ENCODE measurements around the gene GDPD4. TPM values are rescaled to one million over a fixed set of nuclear protein-coding genes. Genes with fewer than 3 reads are reported as not detected.
A peak's percentile ranks its signal among the peaks of the same experiment; 100 is the strongest.

GDPD4 gene
- total and polyA plus RNA-seq, 9 of the 15 experiments (the other 6 are each of a cell fraction or from before 2014, with no cell fraction given): 0.40 TPM; not detected in 8

DNA sequence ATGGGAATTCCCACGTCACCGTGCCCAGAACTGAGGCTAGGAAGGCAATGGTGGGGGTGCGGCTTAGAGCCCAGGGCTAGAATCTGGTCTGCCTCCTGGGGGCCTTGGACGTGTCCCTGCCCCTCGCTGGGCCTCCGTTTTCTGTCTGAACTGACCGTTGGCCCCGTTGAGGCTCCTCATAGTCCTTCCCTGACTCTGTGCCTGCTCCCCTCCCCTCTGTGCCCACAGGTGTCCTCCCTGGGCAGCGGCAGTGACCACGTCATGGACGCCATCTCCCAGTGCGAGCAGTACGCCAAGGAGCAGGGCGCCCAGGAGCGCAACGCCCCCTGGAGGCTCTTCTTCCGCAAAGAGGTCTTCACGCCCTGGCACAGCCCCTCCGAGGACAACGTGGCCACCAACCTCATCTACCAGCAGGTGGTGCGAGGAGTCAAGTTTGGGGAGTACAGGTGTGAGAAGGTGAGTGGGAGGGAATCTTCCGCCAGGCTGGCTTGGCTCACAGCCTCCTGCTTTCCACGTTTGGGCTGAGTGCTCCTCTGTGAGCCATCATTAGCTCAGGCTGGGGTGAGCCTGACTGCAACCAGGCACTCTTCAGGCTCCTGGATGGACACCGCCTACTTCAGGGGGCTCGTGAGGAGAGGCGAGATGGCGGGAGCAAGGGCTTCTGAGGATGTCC is 109.5 kb downstream of the GDPD4 start (continued):
- TF ChIP-seq ZBTB33 (CRISPR knock-in tag; IDR thresholded peaks at IDR 0.05) (peak; percentile 29; the same call in 1 of the 2 replicates), THRA (IDR thresholded peaks at IDR 0.05) (no peak), RBBP5 (IDR thresholded peaks at IDR 0.05; ENCODE audit: borderline replicate concordance, insufficient read depth, low read length, poor library complexity, severe bottlenecking) (no peak), CBX3 (IDR thresholded peaks at IDR 0.05; ENCODE audit: borderline replicate concordance in 1 of 2, low read length in 2 of 2) (no peak), ZNF347 (CRISPR knock-in tag; IDR thresholded peaks at IDR 0.05; ENCODE audit: low read depth) (no peak), ZNF77 (CRISPR knock-in tag; IDR thresholded peaks at IDR 0.05) (no peak), HNRNPK (IDR thresholded peaks at IDR 0.05; ENCODE audit: low read depth, low read length, poor library complexity, severe bottlenecking) (no peak), ARHGAP35 (IDR thresholded peaks at IDR 0.05; ENCODE audit: partially characterized antibody) (no peak), ZNF707 (CRISPR knock-in tag; conservative IDR thresholded peaks at IDR 0.05) (no peak), HMGN3 (IDR thresholded peaks at IDR 0.05; ENCODE audit: borderline replicate concordance, extremely low read depth, insufficient read length, low read depth, low read length) (no peak), HINFP (tag; conservative IDR thresholded peaks at IDR 0.05; ENCODE audit: low read depth) (no peak), NUFIP1 (IDR thresholded peaks at IDR 0.05; ENCODE audit: partially characterized antibody) (no peak), KDM4B (IDR thresholded peaks at IDR 0.05; ENCODE audit: borderline replicate concordance in 2 of 2, low read depth in 1 of 2) (no peak), TEAD2 (tag; IDR thresholded peaks at IDR 0.05) (no peak), IRF2 (CRISPR knock-in tag; IDR thresholded peaks at IDR 0.05) (no peak), HSF4 (CRISPR knock-in tag; IDR thresholded peaks at IDR 0.05; ENCODE audit: borderline replicate concordance) (no peak), EWSR1 (IDR thresholded peaks at IDR 0.05; ENCODE audit: borderline replicate concordance, low read depth, partially characterized antibody) (no peak), ZC3H8 (IDR thresholded peaks at IDR 0.05) (no peak), MTA2 (IDR thresholded peaks at IDR 0.05; ENCODE audit: low read depth) (no peak)
- TF ChIP-seq, protein P1, sequence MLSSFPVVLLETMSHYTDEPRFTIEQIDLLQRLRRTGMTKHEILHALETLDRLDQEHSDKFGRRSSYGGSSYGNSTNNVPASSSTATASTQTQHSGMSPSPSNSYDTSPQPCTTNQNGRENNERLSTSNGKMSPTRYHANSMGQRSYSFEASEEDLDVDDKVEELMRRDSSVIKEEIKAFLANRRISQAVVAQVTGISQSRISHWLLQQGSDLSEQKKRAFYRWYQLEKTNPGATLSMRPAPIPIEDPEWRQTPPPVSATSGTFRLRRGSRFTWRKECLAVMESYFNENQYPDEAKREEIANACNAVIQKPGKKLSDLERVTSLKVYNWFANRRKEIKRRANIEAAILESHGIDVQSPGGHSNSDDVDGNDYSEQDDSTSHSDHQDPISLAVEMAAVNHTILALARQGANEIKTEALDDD (IDR thresholded peaks at IDR 0.05): no peak
